ENCODE data around the gene CIC. TPM values are rescaled to one million over a fixed set of nuclear protein-coding genes. Genes with fewer than 3 reads are reported as not detected.

CIC gene
- total and polyA plus RNA-seq, 9 of the 15 experiments (the other 6 are each of a cell fraction or from before 2014, with no cell fraction given), result 0.07 to 44.7 (median 8.6) TPM

GRCh38 chr19:42268142-42268703, 829 bp upstream of the CIC start (continued):
- TF ChIP-seq ZNF436 (CRISPR knock-in tag; IDR thresholded peaks at IDR 0.05) (no peak), ZNF232 (CRISPR knock-in tag; IDR thresholded peaks at IDR 0.05) (no peak), ADNP (tag; IDR thresholded peaks at IDR 0.05) (no peak), MCM2 (IDR thresholded peaks at IDR 0.05; ENCODE audit: low read depth) (no peak), JUNB (CRISPR knock-in tag; conservative IDR thresholded peaks at IDR 0.05) (no peak), NFATC3 (IDR thresholded peaks at IDR 0.05) (no peak), PHB2 (IDR thresholded peaks at IDR 0.05; ENCODE audit: low read depth) (no peak), TRIM24 (IDR thresholded peaks at IDR 0.05) (peak; percentile 29 to 74; a peak in 2 of 4 replicates), ETS2 (tag; IDR thresholded peaks at IDR 0.05; ENCODE audit: borderline replicate concordance, poor library complexity, severe bottlenecking) (no peak), ARID1B (IDR thresholded peaks at IDR 0.05) (no peak; the same call in 1 of the 2 replicates), CBX8 (IDR thresholded peaks at IDR 0.05; ENCODE audit: borderline replicate concordance, extremely low read depth, low read depth, low read length, poor library complexity, severe bottlenecking) (no peak), PRMT5 (CRISPR knock-in tag; IDR thresholded peaks at IDR 0.05) (no peak), TARDBP (IDR thresholded peaks at IDR 0.05) (no peak), ZNF583 (CRISPR knock-in tag; IDR thresholded peaks at IDR 0.05) (0 out of 2 replicates have a peak, but pooled peaks have one; percentile 33), LCOR (CRISPR knock-in tag; IDR thresholded peaks at IDR 0.05) (0 out of 2 replicates have a peak, but pooled peaks have one; percentile 51), SREBF2 (CRISPR knock-in tag; IDR thresholded peaks at IDR 0.05) (no peak), EP300 (IDR thresholded peaks at IDR 0.05; ENCODE audit: low read length) (peak; percentile 80), ZKSCAN3 (CRISPR knock-in tag; IDR thresholded peaks at IDR 0.05) (no peak), HDAC3 (IDR thresholded peaks at IDR 0.05; ENCODE audit: borderline replicate concordance, partially characterized antibody) (no peak), ZNF586 (CRISPR knock-in tag; conservative IDR thresholded peaks at IDR 0.05) (no peak), HDAC8 (tag; IDR thresholded peaks at IDR 0.05) (no peak; the same call in 1 of the 2 replicates)
- TF ChIP-seq, protein P1, sequence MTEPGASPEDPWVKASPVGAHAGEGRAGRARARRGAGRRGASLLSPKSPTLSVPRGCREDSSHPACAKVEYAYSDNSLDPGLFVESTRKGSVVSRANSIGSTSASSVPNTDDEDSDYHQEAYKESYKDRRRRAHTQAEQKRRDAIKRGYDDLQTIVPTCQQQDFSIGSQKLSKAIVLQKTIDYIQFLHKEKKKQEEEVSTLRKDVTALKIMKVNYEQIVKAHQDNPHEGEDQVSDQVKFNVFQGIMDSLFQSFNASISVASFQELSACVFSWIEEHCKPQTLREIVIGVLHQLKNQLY (CRISPR knock-in tag; conservative IDR thresholded peaks at IDR 0.05), result no peak
- TF ChIP-seq, protein P2, sequence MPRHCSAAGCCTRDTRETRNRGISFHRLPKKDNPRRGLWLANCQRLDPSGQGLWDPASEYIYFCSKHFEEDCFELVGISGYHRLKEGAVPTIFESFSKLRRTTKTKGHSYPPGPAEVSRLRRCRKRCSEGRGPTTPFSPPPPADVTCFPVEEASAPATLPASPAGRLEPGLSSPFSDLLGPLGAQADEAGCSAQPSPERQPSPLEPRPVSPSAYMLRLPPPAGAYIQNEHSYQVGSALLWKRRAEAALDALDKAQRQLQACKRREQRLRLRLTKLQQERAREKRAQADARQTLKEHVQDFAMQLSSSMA (CRISPR knock-in tag; IDR thresholded peaks at IDR 0.05), result no peak
- TF ChIP-seq, protein P3, sequence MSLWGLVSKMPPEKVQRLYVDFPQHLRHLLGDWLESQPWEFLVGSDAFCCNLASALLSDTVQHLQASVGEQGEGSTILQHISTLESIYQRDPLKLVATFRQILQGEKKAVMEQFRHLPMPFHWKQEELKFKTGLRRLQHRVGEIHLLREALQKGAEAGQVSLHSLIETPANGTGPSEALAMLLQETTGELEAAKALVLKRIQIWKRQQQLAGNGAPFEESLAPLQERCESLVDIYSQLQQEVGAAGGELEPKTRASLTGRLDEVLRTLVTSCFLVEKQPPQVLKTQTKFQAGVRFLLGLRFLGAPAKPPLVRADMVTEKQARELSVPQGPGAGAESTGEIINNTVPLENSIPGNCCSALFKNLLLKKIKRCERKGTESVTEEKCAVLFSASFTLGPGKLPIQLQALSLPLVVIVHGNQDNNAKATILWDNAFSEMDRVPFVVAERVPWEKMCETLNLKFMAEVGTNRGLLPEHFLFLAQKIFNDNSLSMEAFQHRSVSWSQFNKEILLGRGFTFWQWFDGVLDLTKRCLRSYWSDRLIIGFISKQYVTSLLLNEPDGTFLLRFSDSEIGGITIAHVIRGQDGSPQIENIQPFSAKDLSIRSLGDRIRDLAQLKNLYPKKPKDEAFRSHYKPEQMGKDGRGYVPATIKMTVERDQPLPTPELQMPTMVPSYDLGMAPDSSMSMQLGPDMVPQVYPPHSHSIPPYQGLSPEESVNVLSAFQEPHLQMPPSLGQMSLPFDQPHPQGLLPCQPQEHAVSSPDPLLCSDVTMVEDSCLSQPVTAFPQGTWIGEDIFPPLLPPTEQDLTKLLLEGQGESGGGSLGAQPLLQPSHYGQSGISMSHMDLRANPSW (CRISPR knock-in tag; IDR thresholded peaks at IDR 0.05), result 0 out of 2 replicates have a peak, but pooled peaks have one; percentile 17
